ENCODE measurements around the gene PHF2.
A peak's percentile ranks its signal among the peaks of the same experiment; 100 is the strongest.

PHF2 gene

GRCh38 chr9:93634311-93635185 lies 58.2 kb downstream of the PHF2 start:
- no peak for DNase-seq

- no peak for DNase-seq
Observed at GRCh38 chr9:93635186-93636107, 59.1 kb downstream of the PHF2 start.

GRCh38 chr9:93636172-93636661 lies 59.8 kb downstream of the PHF2 start:
- no peak for DNase-seq

GRCh38 chr9:93636667-93637066 lies 60.3 kb downstream of the PHF2 start:
- no peak for DNase-seq

GRCh38 chr9:93637886-93638285 lies 61.5 kb downstream of the PHF2 start:
- DNase-seq = no peak

GRCh38 chr9:93640027-93640426 lies 63.6 kb downstream of the PHF2 start:
- no peak for DNase-seq

- DNase-seq = peak; percentile 0
Observed at GRCh38 chr9:93642961-93643360, 66.6 kb downstream of the PHF2 start.

GRCh38 chr9:93644397-93645088 lies 68.2 kb downstream of the PHF2 start:
- DNase-seq = peak; percentile 0

GRCh38 chr9:93645149-93645889 lies 68.9 kb downstream of the PHF2 start:
- DNase-seq = peak; percentile 0

GRCh38 chr9:93645921-93646639 lies 69.7 kb downstream of the PHF2 start:
- DNase-seq = no peak

- DNase-seq = no peak
Observed at GRCh38 chr9:93646640-93647178, 70.3 kb downstream of the PHF2 start.

GRCh38 chr9:93648181-93648580 lies 71.8 kb downstream of the PHF2 start:
- no peak for DNase-seq

GRCh38 chr9:93648836-93649235 lies 72.5 kb downstream of the PHF2 start:
- no peak for DNase-seq

- DNase-seq = peak; percentile 0
Observed at GRCh38 chr9:93649610-93650261, 73.4 kb downstream of the PHF2 start.

- DNase-seq = peak; percentile 1
Observed at GRCh38 chr9:93650448-93650847, 74.1 kb downstream of the PHF2 start.

GRCh38 chr9:93651521-93651950 lies 75.2 kb downstream of the PHF2 start:
- peak; percentile 0 for DNase-seq

GRCh38 chr9:93652604-93653592 lies 76.5 kb downstream of the PHF2 start:
- DNase-seq = no peak

- DNase-seq = no peak
Observed at GRCh38 chr9:93653760-93654159, 77.4 kb downstream of the PHF2 start.

- no peak for DNase-seq
Observed at GRCh38 chr9:93654351-93654961, 78.1 kb downstream of the PHF2 start.

Data from stimulated activated CD4-positive, alpha-beta T cell treated with anti-CD3 and anti-CD28 coated beads, Interleukin-15, amount 100 ng/mL, for 24 hours (primary cell).